NCI-H146 treated with DMSO at 0.1 percent for 48 hours (cell line): Measurements from ENCODE around the gene DAB2IP.

Experiments used
- DNase-seq: peaks from one replicate; lab custom pipeline; 2025; ENCODE audit not compliant: unreplicated experiment; lab: John Stamatoyannopoulos, UW

Gene DAB2IP

GRCh38 chr9:121831869-121832268 lies 180.4 kb downstream of the DAB2IP start:
- no peak for DNase-seq

- DNase-seq = no peak
Observed at GRCh38 chr9:121833061-121833460, 181.6 kb downstream of the DAB2IP start.
